SJCRH30 (cell line): ENCODE measurements around the gene VPS13C. TPM values are rescaled to one million over a fixed set of nuclear protein-coding genes. Genes with fewer than 3 reads are reported as not detected.

ENCODE experiments used
- DNase-seq, 2 experiments: peaks; one replicate each; pipeline ENCODE4 v3.0.0-alpha.2; 2015 to 2020
- H3K27ac ChIP-seq: fragments of 250-450 bp; sonication (Bioruptor Pico); 2 replicates; pipeline ENCODE4 v1.5.1; 2020; ENCODE audit warnings: mild to moderate bottlenecking, moderate library complexity
- H3K27me3 ChIP-seq: fragments of 250-450 bp; sonication (Bioruptor Pico); 2 replicates; pipeline ENCODE4 v1.5.1; 2020; ENCODE audit warnings: mild to moderate bottlenecking, moderate library complexity
- H3K36me3 ChIP-seq: fragments of 250-450 bp; sonication (Bioruptor Pico); 2 replicates; pipeline ENCODE4 v1.5.1; 2020; ENCODE audit warnings: mild to moderate bottlenecking, moderate library complexity
- H3K4me1 ChIP-seq: fragments of 250-450 bp; sonication (Bioruptor Pico); 2 replicates; pipeline ENCODE4 v1.5.1; 2020; ENCODE audit warnings: mild to moderate bottlenecking, moderate library complexity
- H3K4me3 ChIP-seq: fragments of 250-450 bp; sonication (Bioruptor Pico); 2 replicates; pipeline ENCODE4 v1.5.1; 2020; ENCODE audit warnings: mild to moderate bottlenecking, moderate library complexity
- H3K9me3 ChIP-seq: fragments of 250-450 bp; sonication (Bioruptor Pico); replicated peaks from 2 replicates; pipeline ENCODE4 v1.5.1; 2020; ENCODE audit warnings: mild to moderate bottlenecking, moderate library complexity
- total RNA-seq: library from RNA; depleted of rRNA; stranded (reverse); fragments of >200 nt; shearing (Covaris generic); gene quantifications from 2 replicates; pipeline ENCODE4 v1.2.3, GENCODE V29; 2014; rRNA removed

VPS13C gene
- total RNA-seq, 1 experiment from 2014 or later: 35.5 TPM

- DNase-seq: no peak
- Histone ChIP-seq H3K27ac (no peak overlapping the region), H3K4me1 (no peaks in the 10 kb centered on the region), H3K9me3 (no peaks in the 10 kb centered on the region), H3K36me3 (no peaks in the 10 kb centered on the region), H3K27me3 (no peaks in the 10 kb centered on the region), H3K4me3 (no peak overlapping the region)
Observed at GRCh38 chr15:61824291-61824690, 236.0 kb downstream of the VPS13C start.

- no peak for DNase-seq
- H3K27me3 ChIP-seq: no peaks in the 10 kb centered on the region
Observed at GRCh38 chr15:61822511-61822910, 237.7 kb downstream of the VPS13C start.

GRCh38 chr15:61820951-61821350 lies 239.3 kb downstream of the VPS13C start:
- H3K27me3 ChIP-seq: no peaks in the 10 kb centered on the region
- H3K27ac ChIP-seq: no peak overlapping the region
- no peaks in the 10 kb centered on the region for H3K36me3 ChIP-seq
- DNase-seq: no peak
- H3K4me1 ChIP-seq: no peaks in the 10 kb centered on the region
- no peaks in the 10 kb centered on the region for H3K9me3 ChIP-seq
- H3K4me3 ChIP-seq: no peak overlapping the region

More at GRCh38 chr15:61822511-61822910, 237.7 kb downstream of the VPS13C start:
- no peaks in the 10 kb centered on the region for H3K36me3 ChIP-seq
- no peaks in the 10 kb centered on the region for H3K4me1 ChIP-seq
- no peak overlapping the region for H3K27ac ChIP-seq
- no peak overlapping the region for H3K4me3 ChIP-seq
- no peaks in the 10 kb centered on the region for H3K9me3 ChIP-seq

GRCh38 chr15:61820212-61820611 lies 240.0 kb downstream of the VPS13C start:
- H3K4me1 ChIP-seq: no peaks in the 10 kb centered on the region
- H3K36me3 ChIP-seq: no peaks in the 10 kb centered on the region
- no peaks in the 10 kb centered on the region for H3K9me3 ChIP-seq
- no peak for DNase-seq
- no peaks in the 10 kb centered on the region for H3K27me3 ChIP-seq
- H3K4me3 ChIP-seq: no peak overlapping the region
- H3K27ac ChIP-seq: no peak overlapping the region

GRCh38 chr15:61819386-61819785 lies 240.9 kb downstream of the VPS13C start:
- H3K36me3 ChIP-seq: no peaks in the 10 kb centered on the region
- H3K27ac ChIP-seq: no peak overlapping the region
- no peaks in the 10 kb centered on the region for H3K4me1 ChIP-seq
- DNase-seq: no peak
- H3K4me3 ChIP-seq: no peak overlapping the region
- H3K9me3 ChIP-seq: no peaks in the 10 kb centered on the region
- no peaks in the 10 kb centered on the region for H3K27me3 ChIP-seq

GRCh38 chr15:61818801-61819200 lies 241.4 kb downstream of the VPS13C start:
- H3K36me3 ChIP-seq: no peaks in the 10 kb centered on the region
- DNase-seq: no peak
- no peaks in the 10 kb centered on the region for H3K27me3 ChIP-seq
- H3K4me3 ChIP-seq: no peak overlapping the region
- no peaks in the 10 kb centered on the region for H3K4me1 ChIP-seq
- H3K27ac ChIP-seq: no peak overlapping the region
- no peaks in the 10 kb centered on the region for H3K9me3 ChIP-seq

GRCh38 chr15:61816856-61817255 lies 243.4 kb downstream of the VPS13C start:
- H3K4me1 ChIP-seq: no peaks in the 10 kb centered on the region
- no peak overlapping the region for H3K27ac ChIP-seq
- H3K9me3 ChIP-seq: no peaks in the 10 kb centered on the region
- no peaks in the 10 kb centered on the region for H3K27me3 ChIP-seq
- no peak overlapping the region for H3K4me3 ChIP-seq
- no peaks in the 10 kb centered on the region for H3K36me3 ChIP-seq
- DNase-seq: no peak

GRCh38 chr15:61815356-61816083 lies 244.7 kb downstream of the VPS13C start:
- Histone ChIP-seq H3K9me3 (no peaks in the 10 kb centered on the region), H3K27ac (no peak overlapping the region), H3K4me3 (no peak overlapping the region), H3K36me3 (no peaks in the 10 kb centered on the region), H3K4me1 (no peaks in the 10 kb centered on the region), H3K27me3 (no peaks in the 10 kb centered on the region)
- no peak for DNase-seq

- H3K9me3 ChIP-seq: no peaks in the 10 kb centered on the region
- no peak overlapping the region for H3K27ac ChIP-seq
- no peaks in the 10 kb centered on the region for H3K36me3 ChIP-seq
- H3K4me1 ChIP-seq: peaks cover 4% of the 10 kb centered on the region; the same call in 1 of the 2 replicates
- no peak for DNase-seq
- no peaks in the 10 kb centered on the region for H3K27me3 ChIP-seq
- H3K4me3 ChIP-seq: no peak overlapping the region
Observed at GRCh38 chr15:61812476-61812875, 247.8 kb downstream of the VPS13C start.

GRCh38 chr15:61811952-61812351 lies 248.3 kb downstream of the VPS13C start:
- no peak overlapping the region for H3K4me3 ChIP-seq

GRCh38 chr15:61809216-61809615 lies 251.0 kb downstream of the VPS13C start:
- H3K27me3 ChIP-seq: no peaks in the 10 kb centered on the region
- H3K4me3 ChIP-seq: no peak overlapping the region
- no peaks in the 10 kb centered on the region for H3K36me3 ChIP-seq
- DNase-seq: no peak
- H3K9me3 ChIP-seq: no peaks in the 10 kb centered on the region
- no peak overlapping the region for H3K27ac ChIP-seq
- H3K4me1 ChIP-seq: peaks cover 4% of the 10 kb centered on the region; the same call in 1 of the 2 replicates

More at GRCh38 chr15:61811952-61812351, 248.3 kb downstream of the VPS13C start:
- Histone ChIP-seq H3K27me3 (no peaks in the 10 kb centered on the region), H3K27ac (no peak overlapping the region), H3K9me3 (no peaks in the 10 kb centered on the region), H3K36me3 (no peaks in the 10 kb centered on the region), H3K4me1 (peaks cover 4% of the 10 kb centered on the region; the same call in 1 of the 2 replicates)
- peak in 1 of 2 experiments; percentile 9 for DNase-seq

- Histone ChIP-seq H3K36me3 (no peaks in the 10 kb centered on the region), H3K4me3 (no peak overlapping the region), H3K27ac (no peak overlapping the region), H3K27me3 (no peaks in the 10 kb centered on the region), H3K9me3 (no peaks in the 10 kb centered on the region), H3K4me1 (peaks cover 4% of the 10 kb centered on the region; the same call in 1 of the 2 replicates)
- no peak for DNase-seq
Observed at GRCh38 chr15:61807281-61807929, 252.8 kb downstream of the VPS13C start.

Other genes with a start within 250 kb of the VPS13C start
- 0.04 and 0.10 TPM in 2 replicates for gene C2CD4A, start 6.5 kb upstream of the VPS13C start, total RNA-seq
- gene C2CD4B, start 104.8 kb upstream of the VPS13C start, total RNA-seq: not detected in 2 replicates